CD4-positive, alpha-beta T cell treated with Interleukin-4 for 1 hour (primary cell): Measurements from ENCODE around the gene SLC16A4.

Experiments used
- DNase-seq, 2 donors: peaks; one replicate each; pipeline ENCODE4 v3.0.0-alpha.2; 2020 to 2022

SLC16A4 gene

DNA sequence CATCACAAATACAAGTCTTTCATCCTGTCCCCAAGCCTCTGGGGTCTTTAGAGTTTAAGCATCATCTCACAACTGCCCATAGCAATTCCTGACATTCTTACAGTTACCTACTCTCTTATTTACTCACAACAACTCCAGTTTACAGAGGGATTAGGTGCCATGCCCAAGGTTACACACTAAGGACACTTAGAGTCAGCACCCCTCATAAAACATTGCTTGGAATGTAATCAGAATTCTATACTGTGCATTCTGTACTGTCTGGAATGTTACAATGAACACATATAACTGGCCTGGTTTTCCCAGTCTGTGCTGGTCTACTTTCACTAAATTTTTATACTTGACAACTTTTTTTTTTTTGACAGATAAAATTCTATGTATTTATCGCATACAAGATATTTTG, 66.2 kb downstream of the SLC16A4 start:
- DNase-seq = no peak

DNA sequence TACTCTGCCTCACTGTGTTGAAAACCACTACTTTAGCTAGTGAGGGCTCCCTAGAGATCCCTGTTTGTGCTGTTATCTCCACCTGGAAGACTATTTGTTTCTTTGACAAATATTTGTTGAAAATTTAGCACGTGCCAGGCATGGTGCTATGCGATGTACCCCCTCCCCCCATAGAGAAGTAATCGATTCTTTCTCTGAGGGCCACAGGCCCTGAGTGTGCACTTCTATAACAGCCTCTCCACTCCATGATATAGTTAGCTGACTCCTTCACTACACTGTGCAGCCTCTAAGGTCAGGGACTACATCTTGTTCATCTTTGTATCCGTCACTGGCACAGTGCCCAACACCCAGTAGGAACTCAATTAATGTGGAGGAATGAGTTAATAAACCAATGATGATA, 69.0 kb downstream of the SLC16A4 start:
- no peak for DNase-seq

DNA sequence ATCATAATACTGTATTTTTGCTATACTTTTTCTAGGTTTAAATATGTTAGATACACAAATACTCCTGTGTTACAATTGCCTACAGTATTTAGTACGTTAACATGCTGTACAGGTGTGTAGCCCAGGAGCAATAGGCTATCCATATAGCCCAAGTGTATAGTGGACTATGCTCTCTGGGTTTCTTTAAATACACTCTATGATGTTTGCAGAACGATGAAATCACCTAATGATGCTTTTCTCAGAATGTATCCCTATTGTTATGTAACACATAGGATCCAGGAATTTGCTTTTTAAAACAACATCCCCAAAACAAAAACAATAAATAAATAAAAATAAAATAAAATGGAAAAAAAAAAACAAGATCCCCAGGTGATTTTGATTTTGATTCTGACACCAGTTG, 69.8 kb downstream of the SLC16A4 start:
- no peak for DNase-seq

DNA sequence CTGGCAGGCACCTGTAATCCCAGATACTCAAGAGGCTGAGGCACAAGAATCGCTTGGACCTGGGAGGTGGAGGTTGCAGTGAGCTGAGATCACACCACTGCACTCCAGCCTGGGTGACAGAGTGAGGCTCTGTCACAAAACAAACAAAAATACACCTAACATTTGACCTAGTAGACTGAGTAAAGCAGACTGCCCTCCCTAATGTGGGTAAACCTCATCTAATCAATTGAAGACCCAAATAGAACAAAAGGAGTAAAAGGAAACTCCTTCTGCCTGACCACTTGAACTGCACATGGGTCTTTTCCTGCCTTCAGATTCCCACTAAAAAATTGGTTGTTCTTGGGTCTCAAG, 70.7 kb downstream of the SLC16A4 start:
- no peak for DNase-seq

DNA sequence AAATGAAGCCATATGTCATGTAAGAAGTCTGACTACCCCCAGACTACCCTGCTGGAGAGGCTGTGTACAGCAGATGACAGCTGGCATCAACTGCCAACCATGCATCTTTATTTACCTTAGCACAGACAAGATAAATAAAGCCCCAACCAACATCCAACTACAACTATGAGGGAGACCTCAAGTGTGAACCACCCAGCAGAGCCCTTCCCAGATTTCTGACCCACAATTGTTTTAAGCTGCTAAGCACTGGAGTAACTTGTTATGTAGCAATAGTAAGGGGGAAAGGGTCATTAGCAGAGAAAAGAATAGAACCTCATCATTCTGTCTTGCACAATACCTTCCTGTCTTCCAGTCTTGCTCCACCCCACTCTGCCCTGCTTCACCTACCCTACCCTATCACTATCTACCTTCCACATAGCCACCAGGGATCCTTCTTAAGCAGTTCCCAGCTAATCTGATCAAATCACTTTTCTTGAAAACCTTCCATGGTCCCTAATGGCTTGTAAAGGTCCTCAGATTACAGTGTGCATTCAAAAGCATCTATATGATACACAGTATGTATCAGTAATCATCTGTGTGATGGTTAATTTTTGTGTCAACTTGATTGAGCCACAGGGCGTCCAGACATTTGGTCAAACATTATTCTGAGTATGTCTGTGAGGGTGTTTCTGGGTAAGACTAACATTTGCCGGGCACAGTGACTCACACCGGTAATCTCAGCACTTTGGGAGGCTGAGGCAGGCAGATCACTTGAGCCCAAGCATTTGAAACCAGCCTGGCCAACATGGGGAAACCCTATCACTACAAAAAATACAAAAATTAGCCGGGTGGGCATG, 71.3 kb downstream of the SLC16A4 start:
- no peak for DNase-seq

DNA sequence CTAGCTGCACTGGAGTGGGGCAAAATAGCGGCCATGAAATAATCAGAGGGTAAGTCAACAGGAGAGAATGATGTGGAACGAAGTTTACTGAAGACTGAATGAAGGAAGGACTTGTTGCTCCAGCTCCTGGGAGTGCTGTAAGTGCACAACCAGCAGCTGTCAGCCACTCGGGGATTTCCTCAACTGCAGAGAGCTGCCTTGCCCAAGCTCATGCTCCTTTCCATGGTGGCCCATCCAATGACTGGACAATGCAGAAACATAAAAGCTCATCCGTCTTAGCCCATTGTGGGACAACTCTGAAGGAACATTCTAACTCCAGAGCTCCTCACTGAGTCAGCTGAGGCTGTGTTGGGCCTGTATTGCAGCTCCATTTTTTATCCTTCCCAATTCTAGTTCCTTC, 72.8 kb downstream of the SLC16A4 start:
- DNase-seq = no peak

DNA sequence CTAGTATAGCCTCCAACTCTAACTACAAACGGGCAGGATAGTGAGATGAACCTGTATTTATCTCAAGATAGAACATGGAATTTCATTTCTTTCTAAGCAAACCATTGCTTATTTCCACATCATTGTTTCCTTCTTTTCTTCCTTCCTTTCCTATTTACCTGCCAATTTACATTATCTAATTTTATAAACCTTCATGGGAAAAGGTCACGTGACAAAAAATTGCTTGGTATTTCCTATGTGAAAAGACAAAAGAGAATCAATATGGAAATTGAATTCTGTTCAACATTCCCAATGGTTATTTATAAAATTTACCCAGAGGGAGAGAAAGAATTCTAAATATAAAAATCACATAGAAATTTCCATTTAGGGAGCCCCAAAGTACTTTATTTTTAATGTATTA, 74.1 kb downstream of the SLC16A4 start:
- DNase-seq = no peak
